Hepatocyte (in vitro differentiated cells): ENCODE data around the gene SCAMP5. TPM values are rescaled to one million over a fixed set of nuclear protein-coding genes. Genes with fewer than 3 reads are reported as not detected.

Experiments
- DNase-seq: peaks from one replicate; pipeline ENCODE4 v3.0.0-alpha.2; 2016; ENCODE audit warnings: low spot score
- H2AFZ ChIP-seq: fragments of 200-600 bp; sonication (generic); 2 replicates; pipeline ENCODE4 v1.6.0; 2016; ENCODE audit warnings: antibody characterized with exemption, mild to moderate bottlenecking
- H3K27ac ChIP-seq: fragments of 200-600 bp; sonication (generic); 2 replicates; pipeline ENCODE4 v1.5.1; 2016; ENCODE audit warnings: mild to moderate bottlenecking
- H3K27me3 ChIP-seq: fragments of 200-600 bp; sonication (generic); 2 replicates; pipeline ENCODE4 v1.6.1; 2016
- H3K36me3 ChIP-seq: fragments of 200-600 bp; sonication (generic); replicated peaks from 2 replicates; pipeline ENCODE4 v1.5.1; 2016; ENCODE audit warnings: low read depth; ENCODE audit not compliant: insufficient read depth
- H3K4me1 ChIP-seq: fragments of 200-600 bp; sonication (generic); 2 replicates; pipeline ENCODE4 v1.5.1; 2016; ENCODE audit warnings: mild to moderate bottlenecking, moderate library complexity; ENCODE audit not compliant: insufficient read depth
- H3K4me2 ChIP-seq: fragments of 200-600 bp; sonication (generic); 2 replicates; pipeline ENCODE4 v1.6.0; 2016
- H3K4me3 ChIP-seq: fragments of 200-600 bp; sonication (generic); 2 replicates; pipeline ENCODE4 v1.5.1; 2016; ENCODE audit warnings: mild to moderate bottlenecking
- H3K79me2 ChIP-seq: fragments of 200-600 bp; sonication (generic); 2 replicates; pipeline ENCODE4 v1.6.0; 2017; ENCODE audit warnings: mild to moderate bottlenecking
- H3K9me2 ChIP-seq: fragments of 200-600 bp; sonication (generic); replicated peaks from 2 replicates; pipeline ENCODE4 v1.6.0; 2017; ENCODE audit warnings: mild to moderate bottlenecking; ENCODE audit not compliant: insufficient read depth
- H3K9me3 ChIP-seq: fragments of 200-600 bp; sonication (generic); 2 replicates; pipeline ENCODE4 v1.5.1; 2016; ENCODE audit warnings: low read depth, mild to moderate bottlenecking
- H4K20me1 ChIP-seq: fragments of 200-600 bp; sonication (generic); 2 replicates; pipeline ENCODE4 v1.6.0; 2016; ENCODE audit warnings: mild to moderate bottlenecking; ENCODE audit not compliant: insufficient read depth, poor library complexity, severe bottlenecking
- CTCF ChIP-seq: fragments of 200-600 bp; sonication (generic); IDR thresholded peaks from 2 replicates; pipeline ENCODE4 v1.5.1; 2016; ENCODE audit warnings: antibody characterized with exemption, mild to moderate bottlenecking; ENCODE audit not compliant: poor library complexity
- EZH2 ChIP-seq: fragments of 200-600 bp; sonication (generic); IDR thresholded peaks from 2 replicates; pipeline ENCODE4 v1.6.1; 2016; ENCODE audit warnings: antibody characterized with exemption, mild to moderate bottlenecking, borderline replicate concordance
- EZH2phosphoT487 ChIP-seq: fragments of 200-600 bp; sonication (generic); IDR thresholded peaks from one replicate; pipeline ENCODE4 v1.6.1; 2018; ENCODE audit warnings: antibody characterized with exemption, mild to moderate bottlenecking, low read depth, moderate library complexity; ENCODE audit not compliant: unreplicated experiment, severe bottlenecking
- WGBS: methylation state at CpG from one replicate; pipeline ENCODE4 v1.1.6; 2016; ENCODE audit warnings: low lambda C conversion rate; ENCODE audit errors: missing lambda C conversion rate; 5-methylcytosine and 5-hydroxymethylcytosine counted together
- polyA plus RNA-seq: library from polyadenylated mRNA; unstranded; fragments of >200 nt; fragmentation: Nextera tagmentation; extraction: Ambion mirVana; gene quantifications from 2 replicates; pipeline ENCODE4 v1.2.1, GENCODE V29; 2016
- total RNA-seq: library from RNA; depleted of rRNA; stranded (reverse); fragments of >200 nt; gene quantifications from 2 replicates; pipeline ENCODE4 v1.2.3, GENCODE V29; 2014

SCAMP5 gene
- total and polyA plus RNA-seq, 2 experiments from 2014 or later, result 10.6 to 18.8 TPM

DNA sequence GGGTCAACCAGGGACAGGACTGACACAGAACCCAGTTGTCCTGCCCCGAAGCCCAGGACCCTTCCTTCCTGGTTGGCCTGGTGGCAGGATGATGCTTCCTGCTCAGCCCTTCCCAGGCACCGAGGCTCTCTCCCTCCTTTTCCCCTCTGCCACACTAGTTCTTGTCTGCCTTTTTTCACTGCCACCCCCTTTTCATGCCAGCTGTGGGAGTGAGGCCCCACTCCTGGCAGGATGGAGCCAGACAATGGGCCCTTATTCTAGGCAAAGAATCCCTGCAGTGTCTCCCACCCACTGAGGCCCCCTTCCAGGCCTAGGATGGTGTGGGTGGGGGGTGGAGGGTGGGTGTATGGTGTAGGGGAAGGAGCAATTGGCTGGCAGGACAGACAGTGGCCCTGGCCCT lies 1.1 kb upstream of the SCAMP5 start:
- no peaks in the 10 kb centered on the region for H4K20me1 ChIP-seq
- peaks cover 4% of the 10 kb centered on the region for H3K27me3 ChIP-seq
- H3K9me2 ChIP-seq, result no peaks in the 10 kb centered on the region
- no peak overlapping the region for H3K4me3 ChIP-seq
- H3K79me2 ChIP-seq, result peaks cover 7% of the 10 kb centered on the region
- no peak overlapping the region for H3K27ac ChIP-seq
- no peak for TF ChIP-seq EZH2
- TF ChIP-seq EZH2phosphoT487, result no peak
- TF ChIP-seq CTCF, result no peak
- H3K9me3 ChIP-seq, result no peaks in the 10 kb centered on the region
- peaks cover 9% of the 10 kb centered on the region for H3K4me1 ChIP-seq
- WGBS, result 77% methylated on average over 2 of the region's 2 CpGs
- DNase-seq, result no peak
- H3K4me2 ChIP-seq, result no peak overlapping the region
- H3K36me3 ChIP-seq, result no peaks in the 10 kb centered on the region
- no peak overlapping the region for H2AFZ ChIP-seq

GRCh38 chr15:74994685-74995084 lies 678 bp upstream of the SCAMP5 start:
- Histone ChIP-seq H3K27me3 (peaks cover 4% of the 10 kb centered on the region), H3K4me3 (no peak overlapping the region), H3K79me2 (peaks cover 7% of the 10 kb centered on the region), H3K9me2 (no peaks in the 10 kb centered on the region), H3K36me3 (no peaks in the 10 kb centered on the region), H2AFZ (no peak overlapping the region), H3K4me1 (peaks cover 9% of the 10 kb centered on the region), H3K9me3 (no peaks in the 10 kb centered on the region), H3K4me2 (peak overlapping the region; percentile 50), H4K20me1 (no peaks in the 10 kb centered on the region), H3K27ac (no peak overlapping the region)
- no peak for DNase-seq
- no peak for TF ChIP-seq EZH2phosphoT487
- TF ChIP-seq CTCF, result no peak
- no peak for TF ChIP-seq EZH2
- 51% methylated on average over 5 of the region's 5 CpGs for WGBS

DNA sequence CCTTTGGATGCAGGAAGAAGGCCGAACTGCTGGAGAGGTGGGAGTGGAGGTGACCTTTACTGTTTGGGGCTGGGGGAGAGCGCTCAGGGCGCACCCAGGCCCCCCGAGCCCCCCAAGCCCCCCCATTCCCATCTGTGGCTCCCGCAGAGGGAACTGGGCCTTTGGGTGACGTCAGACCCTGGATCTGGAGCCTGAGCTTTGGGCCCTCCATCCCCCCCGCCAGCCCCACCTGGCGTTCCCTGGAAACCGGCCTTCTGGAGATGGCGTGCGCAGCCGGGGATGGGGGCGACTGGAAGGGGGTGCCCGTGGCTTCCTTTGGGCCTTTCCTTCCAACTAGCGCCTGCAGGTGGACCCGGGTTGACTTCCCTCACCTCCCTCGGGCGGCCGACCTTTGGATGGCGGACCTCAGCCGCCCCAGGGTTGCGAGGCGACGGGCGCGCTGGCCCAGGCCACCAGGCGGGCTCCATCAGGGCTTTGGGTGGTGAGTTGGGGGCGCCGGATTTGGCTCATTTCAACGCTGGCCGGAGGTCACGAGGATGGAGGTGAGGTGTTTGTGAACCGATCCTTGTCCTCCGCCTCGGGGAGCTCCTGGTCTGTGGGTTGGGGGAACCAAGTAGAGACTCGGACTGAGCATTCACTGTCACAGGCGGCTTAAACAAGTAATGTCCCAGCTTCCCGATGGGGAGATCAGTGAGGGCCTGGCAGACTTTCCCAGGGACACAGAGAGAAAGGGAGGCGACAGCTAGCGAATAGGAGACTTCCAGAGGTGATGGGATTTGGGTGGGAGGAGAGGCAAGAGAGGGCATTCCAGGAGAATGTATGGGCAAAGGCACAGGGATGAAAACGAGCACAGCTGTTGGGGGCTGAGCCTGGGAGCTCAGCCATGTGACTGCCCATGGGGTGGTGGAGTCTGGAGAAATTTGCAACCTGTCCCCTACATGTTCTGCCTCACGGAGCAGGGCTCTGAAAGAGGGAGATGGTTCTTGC lies 709 bp downstream of the SCAMP5 start:
- no peaks in the 10 kb centered on the region for H4K20me1 ChIP-seq
- DNase-seq, result peak; percentile 68
- H3K4me3 ChIP-seq, result peak overlapping the region; percentile 80
- peak overlapping the region; percentile 59 for H3K27ac ChIP-seq
- no peaks in the 10 kb centered on the region for H3K36me3 ChIP-seq
- peaks cover 9% of the 10 kb centered on the region for H3K4me1 ChIP-seq
- no peaks in the 10 kb centered on the region for H3K9me2 ChIP-seq
- peak overlapping the region; percentile 99 for H2AFZ ChIP-seq
- WGBS, result 9% methylated on average over 42 of the region's 42 CpGs
- H3K9me3 ChIP-seq, result no peaks in the 10 kb centered on the region
- H3K79me2 ChIP-seq, result peaks cover 7% of the 10 kb centered on the region
- H3K4me2 ChIP-seq, result peak overlapping the region; percentile 98
- TF ChIP-seq EZH2 (no peak), CTCF (no peak), EZH2phosphoT487 (no peak)
- no peaks in the 10 kb centered on the region for H3K27me3 ChIP-seq
